Activated T-helper 1 cell treated with Interleukin-2 at 50 U/mL for 16 hours (primary cell): ENCODE results near the gene STUM.
"Not testable (repeated sequence)": the region's sequence is repeated elsewhere in the genome, so short reads cannot be mapped to it uniquely, and the experiment has no call there.

ENCODE experiments used
- DNase-seq: peaks from one replicate; pipeline ENCODE4 v3.0.0-alpha.2; 2020; ENCODE audit warnings: low read depth

The STUM gene

GRCh38 chr1:226604560-226605317 lies 56.2 kb downstream of the STUM start:
- no peak for DNase-seq

- no peak for DNase-seq
These were observed 56.9 kb downstream of the STUM start for GRCh38 chr1:226605318-226605950.

- DNase-seq = no peak
These were observed 58.0 kb downstream of the STUM start for GRCh38 chr1:226606311-226607267.

- DNase-seq = no peak
These were observed 58.7 kb downstream of the STUM start for GRCh38 chr1:226607268-226607660.

GRCh38 chr1:226607821-226608220 lies 59.3 kb downstream of the STUM start:
- no peak for DNase-seq

- peak; percentile 42 for DNase-seq
These were observed 60.3 kb downstream of the STUM start for GRCh38 chr1:226608699-226609505.

- no peak for DNase-seq
These were observed 61.4 kb downstream of the STUM start for GRCh38 chr1:226609836-226610455.

GRCh38 chr1:226610671-226611070 lies 62.1 kb downstream of the STUM start:
- no peak for DNase-seq

GRCh38 chr1:226611301-226611700 lies 62.7 kb downstream of the STUM start:
- DNase-seq = no peak

- DNase-seq = not testable (repeated sequence)
These were observed 63.4 kb downstream of the STUM start for GRCh38 chr1:226611980-226612379.

- DNase-seq = no peak
These were observed 67.3 kb downstream of the STUM start for GRCh38 chr1:226615876-226616275.

- no peak for DNase-seq
These were observed 68.1 kb downstream of the STUM start for GRCh38 chr1:226616636-226617035.

GRCh38 chr1:226617109-226617508 lies 68.5 kb downstream of the STUM start:
- DNase-seq = no peak

- not testable (repeated sequence) for DNase-seq
These were observed 69.2 kb downstream of the STUM start for GRCh38 chr1:226617719-226618118.

GRCh38 chr1:226618380-226618779 lies 69.8 kb downstream of the STUM start:
- DNase-seq = no peak

GRCh38 chr1:226619031-226619430 lies 70.5 kb downstream of the STUM start:
- no peak for DNase-seq

GRCh38 chr1:226622012-226622411 lies 73.4 kb downstream of the STUM start:
- no peak for DNase-seq

- no peak for DNase-seq
These were observed 76.0 kb downstream of the STUM start for GRCh38 chr1:226624526-226624925.

GRCh38 chr1:226625326-226625725 lies 76.8 kb downstream of the STUM start:
- no peak for DNase-seq

GRCh38 chr1:226625832-226626576 lies 77.4 kb downstream of the STUM start:
- DNase-seq = no peak

- DNase-seq = peak; percentile 55
These were observed 78.0 kb downstream of the STUM start for GRCh38 chr1:226626577-226626956.
